ENCODE data around the gene RPP25L. TPM values are rescaled to one million over a fixed set of nuclear protein-coding genes. Genes with fewer than 3 reads are reported as not detected.

The RPP25L gene
- polyA plus RNA-seq, 1 donor from 2014 or later = 31.4 TPM

- Histone ChIP-seq H3K9me2 (ENCODE audit: insufficient read depth, low read length) (no peaks in the 10 kb centered on the region), H3K9me3 (ENCODE audit: low read length) (no peaks in the 10 kb centered on the region), H4K20me1 (ENCODE audit: insufficient read depth) (no peaks in the 10 kb centered on the region), H3K27me3 (ENCODE audit: insufficient read depth, low read depth, low read length) (no peaks in the 10 kb centered on the region), H3K4me3 (ENCODE audit: low read length) (no peak overlapping the region), H3K9ac (ENCODE audit: low read length) (no peak overlapping the region), H3K36me3 (ENCODE audit: insufficient read depth, low read length) (no peaks in the 10 kb centered on the region), H3K27ac (ENCODE audit: low read length) (no peak overlapping the region), H3K79me2 (replicated peaks; ENCODE audit: insufficient read depth, low read length) (no peaks in the 10 kb centered on the region), H3K4me2 (ENCODE audit: low read length) (no peak overlapping the region), H3F3A (ENCODE audit: insufficient read depth, low read length, poor library complexity, severe bottlenecking) (no peaks in the 10 kb centered on the region), H2AFZ (ENCODE audit: low read depth, low read length) (no peak overlapping the region)
- TF ChIP-seq EZH2 (IDR thresholded peaks at IDR 0.05; ENCODE audit: borderline replicate concordance, insufficient read depth, low read length, poor library complexity, severe bottlenecking) = no peak
- no peak for TF ChIP-seq TAF1 (IDR thresholded peaks at IDR 0.05; ENCODE audit: low read depth)
- TF ChIP-seq POLR2AphosphoS5 (IDR thresholded peaks at IDR 0.05) = no peak
- TF ChIP-seq, protein P1, sequence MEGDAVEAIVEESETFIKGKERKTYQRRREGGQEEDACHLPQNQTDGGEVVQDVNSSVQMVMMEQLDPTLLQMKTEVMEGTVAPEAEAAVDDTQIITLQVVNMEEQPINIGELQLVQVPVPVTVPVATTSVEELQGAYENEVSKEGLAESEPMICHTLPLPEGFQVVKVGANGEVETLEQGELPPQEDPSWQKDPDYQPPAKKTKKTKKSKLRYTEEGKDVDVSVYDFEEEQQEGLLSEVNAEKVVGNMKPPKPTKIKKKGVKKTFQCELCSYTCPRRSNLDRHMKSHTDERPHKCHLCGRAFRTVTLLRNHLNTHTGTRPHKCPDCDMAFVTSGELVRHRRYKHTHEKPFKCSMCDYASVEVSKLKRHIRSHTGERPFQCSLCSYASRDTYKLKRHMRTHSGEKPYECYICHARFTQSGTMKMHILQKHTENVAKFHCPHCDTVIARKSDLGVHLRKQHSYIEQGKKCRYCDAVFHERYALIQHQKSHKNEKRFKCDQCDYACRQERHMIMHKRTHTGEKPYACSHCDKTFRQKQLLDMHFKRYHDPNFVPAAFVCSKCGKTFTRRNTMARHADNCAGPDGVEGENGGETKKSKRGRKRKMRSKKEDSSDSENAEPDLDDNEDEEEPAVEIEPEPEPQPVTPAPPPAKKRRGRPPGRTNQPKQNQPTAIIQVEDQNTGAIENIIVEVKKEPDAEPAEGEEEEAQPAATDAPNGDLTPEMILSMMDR (IDR thresholded peaks at IDR 0.05; ENCODE audit: poor library complexity, severe bottlenecking) = no peak
- TF ChIP-seq SMC3 (conservative IDR thresholded peaks at IDR 0.05; ENCODE audit: poor library complexity) = no peak
- TF ChIP-seq RAD21 (conservative IDR thresholded peaks at IDR 0.05) = no peak
- no peak for TF ChIP-seq MXI1 (conservative IDR thresholded peaks at IDR 0.05; ENCODE audit: poor library complexity, severe bottlenecking)
- TF ChIP-seq REST (IDR thresholded peaks at IDR 0.05; ENCODE audit: borderline replicate concordance) = no peak
- no peak for TF ChIP-seq EP300 (conservative IDR thresholded peaks at IDR 0.05; ENCODE audit: poor library complexity, severe bottlenecking)
Observed at GRCh38 chr9:34600908-34601307, 11.0 kb downstream of the RPP25L start.

GRCh38 chr9:34599546-34599945 is 12.4 kb downstream of the RPP25L start:
- H3K27ac ChIP-seq (ENCODE audit: low read length) = no peak overlapping the region

More at GRCh38 chr9:34599546-34599945, 12.4 kb downstream of the RPP25L start:
- Histone ChIP-seq H4K20me1 (ENCODE audit: insufficient read depth) (no peaks in the 10 kb centered on the region), H3K27me3 (ENCODE audit: insufficient read depth, low read depth, low read length) (no peaks in the 10 kb centered on the region), H3K36me3 (ENCODE audit: insufficient read depth, low read length) (no peaks in the 10 kb centered on the region), H2AFZ (ENCODE audit: low read depth, low read length) (no peak overlapping the region), H3F3A (ENCODE audit: insufficient read depth, low read length, poor library complexity, severe bottlenecking) (no peaks in the 10 kb centered on the region), H3K4me2 (ENCODE audit: low read length) (no peak overlapping the region), H3K9me2 (ENCODE audit: insufficient read depth, low read length) (no peaks in the 10 kb centered on the region), H3K79me2 (replicated peaks; ENCODE audit: insufficient read depth, low read length) (no peaks in the 10 kb centered on the region), H3K9ac (ENCODE audit: low read length) (no peak overlapping the region), H3K4me3 (ENCODE audit: low read length) (no peak overlapping the region), H3K9me3 (ENCODE audit: low read length) (no peaks in the 10 kb centered on the region)
- TF ChIP-seq MXI1 (conservative IDR thresholded peaks at IDR 0.05; ENCODE audit: poor library complexity, severe bottlenecking) (no peak), REST (IDR thresholded peaks at IDR 0.05; ENCODE audit: borderline replicate concordance) (no peak), EP300 (conservative IDR thresholded peaks at IDR 0.05; ENCODE audit: poor library complexity, severe bottlenecking) (no peak), EZH2 (IDR thresholded peaks at IDR 0.05; ENCODE audit: borderline replicate concordance, insufficient read depth, low read length, poor library complexity, severe bottlenecking) (no peak), POLR2AphosphoS5 (IDR thresholded peaks at IDR 0.05) (no peak), SMC3 (conservative IDR thresholded peaks at IDR 0.05; ENCODE audit: poor library complexity) (no peak), RAD21 (conservative IDR thresholded peaks at IDR 0.05) (no peak), TAF1 (IDR thresholded peaks at IDR 0.05; ENCODE audit: low read depth) (no peak)
- TF ChIP-seq, protein P1 (IDR thresholded peaks at IDR 0.05; ENCODE audit: poor library complexity, severe bottlenecking) = no peak
